Endothelial cell of coronary artery (primary cell): ENCODE results near the gene SP3. TPM values are rescaled to one million over a fixed set of nuclear protein-coding genes. Genes with fewer than 3 reads are reported as not detected.

Experiments
- total RNA-seq: library from RNA; depleted of rRNA; stranded (reverse); fragments of >200 nt; gene quantifications from 2 replicates; pipeline ENCODE4 v1.2.3, GENCODE V29; 2014

Gene SP3
- total RNA-seq, result 66.6 and 71.9 TPM in 2 replicates

DNA sequence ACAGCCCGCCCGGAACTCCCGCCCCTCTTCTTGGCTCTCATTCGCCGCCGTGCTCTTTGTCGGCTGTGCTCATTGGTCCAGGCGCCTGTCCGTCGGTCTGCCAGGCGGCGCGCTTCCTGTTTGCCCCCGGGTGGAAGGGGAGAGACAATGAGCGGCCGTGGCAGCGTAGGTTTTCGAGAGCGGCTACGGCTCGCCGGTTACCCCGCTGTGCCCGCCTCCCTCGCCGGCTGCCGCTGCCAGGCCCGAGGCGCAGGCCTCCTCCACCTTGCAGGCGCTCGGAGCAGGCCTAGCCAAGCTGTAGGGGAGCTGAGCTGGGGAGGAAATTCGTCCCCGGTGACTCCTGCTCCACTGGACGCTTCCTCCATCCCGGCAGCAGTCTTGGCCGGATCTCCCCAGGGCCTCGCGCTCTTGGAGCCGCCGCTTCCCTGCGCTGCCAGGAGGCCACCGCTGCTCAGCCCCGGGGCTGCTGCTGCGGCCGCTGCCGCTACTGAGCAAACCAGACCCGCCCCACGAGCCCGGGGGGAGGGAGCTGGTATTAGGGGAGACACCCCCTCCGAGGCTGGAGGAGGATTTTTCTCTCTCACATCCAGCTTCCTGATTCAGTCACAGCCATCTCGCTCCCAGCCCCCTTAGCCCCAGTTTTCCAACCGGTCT, at the start of gene SP3:
Gene SP3 (minus strand): TSS at position 2 of the 654 bp plus-strand sequence. CDS start 202 bp downstream, outside the sequence.

